Fibroblast of gingiva (primary cell): Measurements from ENCODE around the gene MET.
"Not testable (repeated sequence)": the region's sequence is repeated elsewhere in the genome, so short reads cannot be mapped to it uniquely, and the experiment has no call there.

Experiments
- DNase-seq: peaks from one replicate; pipeline ENCODE4 v3.0.0-alpha.2; 2011; ENCODE audit warnings: low read depth

The MET gene

DNA sequence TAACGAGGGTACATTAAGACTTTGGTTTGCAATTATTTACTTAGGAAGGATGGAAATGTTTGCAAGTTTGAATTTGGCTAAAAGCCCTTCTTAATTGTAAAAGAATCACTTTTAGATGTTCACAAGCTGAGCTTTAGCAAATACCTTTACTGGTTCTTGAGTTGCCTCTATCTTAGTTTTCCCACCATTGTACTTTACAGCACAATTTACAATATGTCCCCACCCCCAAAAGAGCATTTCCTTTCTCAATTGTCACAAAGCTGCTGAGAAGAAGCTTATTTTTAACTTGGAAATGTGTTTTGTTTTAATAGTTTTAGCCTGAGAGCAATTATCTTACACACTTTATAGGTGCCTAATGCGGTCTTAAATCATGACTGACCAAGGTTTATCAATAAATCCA lies 81.1 kb downstream of the MET start:
- DNase-seq = no peak

DNA sequence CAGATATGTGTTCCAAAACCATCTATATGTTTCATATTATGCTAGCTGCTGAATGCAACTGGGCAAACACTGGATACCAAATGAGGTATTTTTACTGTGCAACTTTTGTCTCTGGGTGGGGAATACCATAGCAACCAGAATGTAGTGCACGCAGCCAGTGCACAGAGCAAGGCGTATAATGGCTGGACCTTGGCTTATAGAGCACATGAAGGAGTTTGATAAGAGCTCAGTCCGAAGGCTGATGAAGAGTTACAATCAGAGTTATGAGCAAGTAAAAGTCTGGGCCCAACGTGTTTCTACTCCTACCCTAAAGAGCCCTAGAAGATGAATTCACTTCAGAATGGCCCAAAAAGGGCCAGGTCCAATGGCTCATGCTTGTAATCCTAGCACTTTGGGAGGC lies 82.2 kb downstream of the MET start:
- DNase-seq = no peak

DNA sequence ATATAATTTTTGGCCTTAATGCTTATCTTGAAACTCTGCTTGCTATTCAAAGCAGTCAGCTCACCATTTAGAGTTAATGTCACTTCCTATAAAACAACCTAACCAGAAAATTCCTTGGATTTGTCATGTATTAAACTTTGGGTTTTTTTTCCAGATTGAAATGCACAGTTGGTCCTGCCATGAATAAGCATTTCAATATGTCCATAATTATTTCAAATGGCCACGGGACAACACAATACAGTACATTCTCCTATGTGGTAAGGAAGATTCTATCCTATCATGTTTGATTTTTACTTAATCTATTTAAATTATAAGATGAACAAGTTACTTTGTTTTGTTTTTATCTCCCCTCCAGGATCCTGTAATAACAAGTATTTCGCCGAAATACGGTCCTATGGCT lies 85.3 kb downstream of the MET start:
- DNase-seq = no peak

DNA sequence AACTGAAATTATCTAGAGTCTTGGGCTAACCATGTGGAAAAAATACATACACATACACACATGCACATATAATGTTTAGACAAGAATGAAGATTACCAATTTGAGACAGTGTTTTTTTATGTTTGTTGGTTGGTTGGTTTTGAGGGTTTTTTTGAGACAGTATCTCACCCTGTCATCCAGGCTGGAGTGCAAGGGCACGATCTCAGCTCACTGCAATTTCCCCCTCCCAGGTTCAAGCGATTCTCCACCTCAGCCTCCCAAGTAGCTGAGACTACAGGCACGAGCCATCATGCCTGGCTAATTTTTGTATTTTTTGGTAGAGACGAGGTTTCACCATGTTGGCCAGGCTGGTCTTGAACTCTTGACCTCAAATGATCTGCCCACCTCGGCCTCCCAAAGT lies 87.6 kb downstream of the MET start:
- not testable (repeated sequence) for DNase-seq

DNA sequence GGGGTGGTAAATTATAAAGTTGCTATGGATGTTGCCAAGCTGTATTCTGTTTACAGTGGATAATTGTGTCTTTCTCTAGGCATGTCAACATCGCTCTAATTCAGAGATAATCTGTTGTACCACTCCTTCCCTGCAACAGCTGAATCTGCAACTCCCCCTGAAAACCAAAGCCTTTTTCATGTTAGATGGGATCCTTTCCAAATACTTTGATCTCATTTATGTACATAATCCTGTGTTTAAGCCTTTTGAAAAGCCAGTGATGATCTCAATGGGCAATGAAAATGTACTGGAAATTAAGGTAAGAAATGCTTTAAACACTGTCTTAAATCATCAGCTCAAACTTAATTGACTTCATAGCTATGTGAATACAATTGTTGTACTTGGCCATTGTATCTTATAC lies 91.0 kb downstream of the MET start:
- no peak for DNase-seq

DNA sequence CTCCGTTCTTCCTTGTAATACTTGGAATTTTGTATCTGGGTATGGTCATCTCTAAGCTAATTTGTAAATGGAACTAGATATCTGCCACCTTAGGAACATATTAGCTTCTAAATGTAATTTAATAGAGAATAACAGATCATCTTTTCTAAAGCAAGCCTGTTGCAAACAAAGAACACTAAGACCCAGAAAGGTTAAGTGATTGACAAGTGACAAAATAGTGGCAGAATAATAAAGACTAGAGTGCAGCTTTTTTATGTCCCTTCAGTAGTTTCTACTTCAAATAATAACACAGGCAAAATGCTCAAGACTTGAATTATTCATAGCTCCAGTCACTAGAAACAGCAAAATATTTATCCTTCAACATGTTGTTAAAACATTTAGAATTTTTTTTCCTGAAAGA lies 91.7 kb downstream of the MET start:
- no peak for DNase-seq

DNA sequence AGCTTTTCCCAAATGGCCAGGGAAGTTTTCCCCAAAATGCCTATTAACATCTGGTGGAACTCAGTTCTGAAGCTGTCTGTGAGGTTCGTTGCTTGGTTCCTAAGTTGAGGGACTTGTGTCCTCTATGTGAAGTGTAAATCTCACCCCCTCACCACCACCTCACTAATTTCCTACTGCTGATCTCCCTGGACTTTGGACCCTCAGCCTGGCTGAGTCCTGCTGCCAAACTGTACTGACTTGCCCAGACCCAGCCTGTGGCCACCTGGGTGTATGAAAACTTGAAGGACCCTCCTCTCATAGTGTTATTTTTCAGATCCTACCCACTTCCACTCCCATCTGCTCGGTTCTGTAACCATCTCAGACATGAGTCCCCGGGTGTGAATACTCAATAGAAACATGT lies 94.9 kb downstream of the MET start:
- DNase-seq = no peak

DNA sequence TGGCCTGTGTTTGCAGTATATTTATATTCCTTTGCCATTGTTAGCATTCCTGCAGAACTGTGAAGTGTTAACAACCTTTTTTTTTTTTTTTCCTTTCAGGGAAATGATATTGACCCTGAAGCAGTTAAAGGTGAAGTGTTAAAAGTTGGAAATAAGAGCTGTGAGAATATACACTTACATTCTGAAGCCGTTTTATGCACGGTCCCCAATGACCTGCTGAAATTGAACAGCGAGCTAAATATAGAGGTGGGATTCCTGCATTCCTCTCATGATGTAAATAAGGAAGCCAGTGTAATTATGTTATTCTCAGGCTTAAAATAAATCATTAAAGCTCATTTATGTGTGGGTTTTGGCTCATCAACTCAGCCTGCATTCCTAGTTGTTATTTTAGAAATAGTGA lies 97.5 kb downstream of the MET start:
- DNase-seq = no peak

DNA sequence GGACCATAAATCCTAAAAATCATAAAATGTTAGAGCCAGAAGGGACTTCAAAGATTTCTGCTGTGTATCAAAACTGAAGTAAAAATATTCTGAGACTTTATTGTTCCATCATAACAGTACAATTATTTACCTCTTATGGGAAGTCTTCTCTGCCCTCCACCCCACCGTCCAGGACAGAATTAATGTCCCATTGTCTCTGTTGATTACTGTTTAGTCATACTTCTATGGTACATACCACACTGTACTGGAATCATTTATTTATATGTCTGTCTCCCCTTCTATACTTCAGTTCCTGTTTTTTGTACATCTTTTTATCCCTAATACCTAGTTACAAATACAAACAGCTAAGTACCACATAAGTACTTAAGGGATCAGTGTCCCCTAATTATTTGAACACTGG lies 98.9 kb downstream of the MET start:
- DNase-seq = no peak

DNA sequence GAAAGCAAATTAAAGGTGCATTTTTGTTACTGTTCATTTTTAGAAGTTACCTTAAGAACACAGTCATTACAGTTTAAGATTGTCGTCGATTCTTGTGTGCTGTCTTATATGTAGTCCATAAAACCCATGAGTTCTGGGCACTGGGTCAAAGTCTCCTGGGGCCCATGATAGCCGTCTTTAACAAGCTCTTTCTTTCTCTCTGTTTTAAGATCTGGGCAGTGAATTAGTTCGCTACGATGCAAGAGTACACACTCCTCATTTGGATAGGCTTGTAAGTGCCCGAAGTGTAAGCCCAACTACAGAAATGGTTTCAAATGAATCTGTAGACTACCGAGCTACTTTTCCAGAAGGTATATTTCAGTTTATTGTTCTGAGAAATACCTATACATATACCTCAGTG lies 99.6 kb downstream of the MET start:
- no peak for DNase-seq

DNA sequence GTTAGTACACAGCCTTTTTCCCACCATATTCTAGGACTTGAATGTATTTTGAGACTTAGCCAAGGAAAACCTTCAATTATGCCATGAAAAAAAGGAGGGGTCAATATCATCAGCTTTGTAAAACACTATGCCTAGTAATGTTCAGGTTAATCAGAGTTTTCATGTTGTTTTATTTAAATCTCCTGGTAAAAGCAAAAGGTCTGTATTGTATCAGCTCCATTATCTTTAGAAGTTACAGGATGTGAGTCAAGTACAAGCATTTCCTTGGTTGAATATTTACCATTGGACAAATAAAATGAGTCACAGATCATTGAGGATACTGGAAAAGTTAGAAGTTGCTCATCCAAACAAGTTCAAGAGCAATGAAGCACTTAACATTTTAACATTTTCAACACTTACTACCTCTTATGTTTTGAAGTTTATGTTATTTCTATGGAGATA lies 100.4 kb downstream of the MET start:
- peak; percentile 16 for DNase-seq

DNA sequence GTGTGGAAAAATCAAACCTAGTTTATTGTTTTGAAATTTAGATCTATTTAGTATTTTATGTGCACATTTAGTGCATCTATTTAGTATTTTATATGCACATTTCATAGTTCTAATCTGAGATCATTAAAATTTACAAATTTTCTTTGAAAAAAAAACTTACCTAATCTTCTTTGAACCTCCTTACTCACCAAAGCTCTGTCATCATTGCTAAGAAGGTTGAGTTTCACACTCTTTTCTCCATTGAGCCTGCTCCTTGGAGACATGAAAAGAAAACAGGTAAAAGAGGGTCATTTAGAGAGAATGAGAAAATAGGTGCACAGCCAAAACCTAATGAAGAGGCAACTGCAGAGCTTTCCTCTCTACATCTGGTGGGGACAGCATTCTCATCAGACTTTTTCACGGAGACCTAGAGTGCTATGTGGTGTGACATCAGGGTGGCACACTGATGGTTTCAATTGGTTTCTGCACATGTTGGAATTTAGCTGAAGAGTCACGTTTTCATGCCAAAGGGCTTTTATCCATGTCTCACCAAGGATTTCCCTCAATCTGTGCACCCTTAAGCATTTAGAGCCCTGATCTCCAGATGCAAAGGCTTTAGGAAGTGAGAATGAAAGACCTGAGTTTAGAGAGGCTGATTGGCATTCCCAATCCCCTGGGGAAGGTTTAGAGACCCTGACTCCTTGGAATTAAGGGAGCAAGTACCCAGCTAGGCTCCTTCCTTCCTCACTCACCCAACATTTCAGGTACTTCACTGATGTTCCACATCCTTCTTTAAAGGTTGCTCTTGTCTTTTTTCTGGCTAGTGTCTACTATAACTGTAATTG lies 101.1 kb downstream of the MET start:
- no peak for DNase-seq

DNA sequence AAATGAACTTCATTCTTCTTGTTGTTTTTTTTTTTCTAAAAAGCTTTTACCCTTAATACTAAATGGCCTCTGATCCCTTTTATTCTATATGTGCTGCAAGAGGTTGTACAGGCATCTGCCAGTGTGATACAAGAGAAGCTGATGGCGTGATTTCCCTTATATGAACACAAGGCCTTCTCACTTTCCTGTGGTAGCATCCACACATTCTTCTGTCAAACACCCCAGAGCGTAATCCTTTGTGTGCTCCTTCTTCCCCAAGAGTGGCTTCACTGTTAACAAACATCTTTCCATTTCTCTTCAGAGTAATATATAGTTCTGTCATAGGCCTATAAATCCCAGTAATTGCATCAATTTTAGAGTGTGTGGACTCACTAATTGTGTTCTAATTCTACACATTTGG lies 104.0 kb downstream of the MET start:
- DNase-seq = no peak

DNA sequence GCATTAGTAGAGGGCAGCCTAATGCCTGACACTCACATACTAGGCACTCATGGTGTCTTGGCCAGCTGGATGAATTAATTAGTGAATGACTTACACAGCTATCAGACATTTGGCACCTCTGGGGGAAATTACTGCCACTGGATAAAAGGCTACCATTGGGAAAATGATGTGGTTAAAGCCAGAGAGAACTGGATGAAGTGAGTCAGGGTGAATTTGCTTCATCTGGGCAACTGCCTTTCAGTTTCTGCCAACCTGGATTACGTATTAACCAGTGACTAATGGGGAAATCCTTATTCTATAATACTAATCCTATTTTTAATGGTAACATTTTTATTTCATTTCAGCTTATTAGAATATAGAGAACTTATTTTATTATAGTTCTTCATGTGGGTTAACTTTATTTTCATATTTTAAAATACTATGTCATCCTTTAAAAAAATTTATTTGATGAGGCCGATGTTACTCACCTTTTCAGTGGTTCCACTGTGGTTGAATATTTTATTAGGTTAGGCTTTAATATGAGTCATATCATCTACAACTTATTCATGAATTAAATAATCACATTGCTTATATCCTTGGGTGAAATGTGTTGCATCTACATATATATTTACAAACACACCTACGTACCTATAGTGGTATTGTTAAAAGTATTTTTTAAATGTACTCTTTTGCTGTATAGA lies 104.8 kb downstream of the MET start:
- DNase-seq = peak; percentile 72

DNA sequence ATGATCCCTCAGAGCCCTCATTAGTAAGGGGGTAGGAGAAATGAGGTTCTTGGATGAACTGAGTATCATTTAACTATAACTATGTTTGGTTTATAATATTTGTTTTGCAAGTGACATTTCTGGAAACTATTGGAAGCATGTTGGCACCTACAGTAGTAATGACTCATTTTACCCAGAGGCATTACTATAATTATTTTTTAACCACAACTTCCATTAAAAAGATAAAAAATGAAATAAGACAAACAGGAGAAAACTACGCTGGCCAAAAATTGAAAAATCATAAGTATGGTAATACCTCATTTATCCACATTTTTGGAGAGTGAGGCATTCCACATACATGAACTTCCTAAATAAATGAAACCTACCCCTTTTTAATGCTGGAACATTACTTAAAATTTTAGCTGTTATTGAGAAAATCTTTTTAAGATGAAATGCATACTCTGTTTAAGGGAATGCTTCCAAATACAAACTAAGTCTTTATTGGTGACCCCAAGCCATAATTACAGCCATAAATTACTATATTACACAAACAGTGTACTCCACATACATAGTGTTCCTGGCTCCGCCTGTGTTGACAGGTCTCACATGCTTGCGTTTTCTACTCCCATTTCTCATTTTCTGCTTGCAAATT lies 105.8 kb downstream of the MET start:
- peak; percentile 78 for DNase-seq

DNA sequence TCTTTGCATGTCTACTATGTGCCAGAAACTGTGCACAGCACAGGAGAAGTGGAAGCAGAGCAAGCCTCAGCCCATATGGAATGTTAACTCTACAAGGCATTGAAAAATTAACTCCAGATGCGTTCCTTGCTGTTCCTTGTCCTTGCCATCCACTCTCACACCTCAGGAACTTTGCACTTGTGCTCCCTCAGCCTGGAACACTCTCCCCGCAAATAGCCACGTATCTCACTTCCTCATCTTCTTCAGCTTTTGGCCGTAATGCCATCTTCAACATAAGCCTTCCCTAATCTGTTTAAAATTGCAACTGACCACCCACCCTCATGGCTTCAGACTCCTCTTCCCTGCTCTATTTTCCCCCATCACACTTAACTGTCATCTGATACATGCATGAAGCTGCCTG lies 107.2 kb downstream of the MET start:
- no peak for DNase-seq

DNA sequence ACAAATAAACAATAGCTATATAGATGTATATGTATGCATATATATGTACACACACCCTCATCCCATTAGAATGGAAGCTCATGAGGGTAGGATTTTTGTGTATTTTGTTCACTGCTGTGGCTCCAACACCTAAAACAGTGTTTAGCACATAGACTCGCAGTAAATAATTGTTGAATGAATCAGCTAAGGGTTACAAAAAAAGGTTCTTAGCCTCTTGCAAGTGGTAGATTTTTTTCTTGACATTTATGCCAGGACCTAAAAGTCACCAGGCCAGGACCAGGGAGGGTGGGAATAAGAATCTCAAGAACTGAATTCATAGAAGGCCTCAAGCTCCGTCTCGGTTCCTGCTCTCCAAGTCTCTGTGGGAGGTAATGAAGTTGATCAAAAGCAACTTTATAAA lies 107.9 kb downstream of the MET start:
- no peak for DNase-seq

DNA sequence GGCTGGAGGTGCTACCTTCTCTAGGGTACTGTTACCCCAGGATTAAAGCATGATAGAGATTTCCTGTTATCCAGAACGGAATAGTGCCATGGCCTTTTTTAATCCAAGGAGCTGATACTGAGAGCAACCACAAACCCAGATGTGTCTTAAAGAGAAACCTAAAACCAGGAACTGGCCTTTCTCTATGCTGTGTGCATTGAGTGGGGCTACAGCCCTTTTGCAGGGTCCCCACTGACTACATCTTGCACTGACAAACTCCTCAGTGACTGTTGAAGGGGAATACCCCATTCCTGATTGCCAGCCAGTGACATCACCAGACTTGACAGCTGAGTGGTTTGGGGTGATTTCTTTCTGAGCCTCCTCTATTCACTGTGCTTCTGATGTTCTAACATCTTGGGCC lies 108.5 kb downstream of the MET start:
- no peak for DNase-seq

DNA sequence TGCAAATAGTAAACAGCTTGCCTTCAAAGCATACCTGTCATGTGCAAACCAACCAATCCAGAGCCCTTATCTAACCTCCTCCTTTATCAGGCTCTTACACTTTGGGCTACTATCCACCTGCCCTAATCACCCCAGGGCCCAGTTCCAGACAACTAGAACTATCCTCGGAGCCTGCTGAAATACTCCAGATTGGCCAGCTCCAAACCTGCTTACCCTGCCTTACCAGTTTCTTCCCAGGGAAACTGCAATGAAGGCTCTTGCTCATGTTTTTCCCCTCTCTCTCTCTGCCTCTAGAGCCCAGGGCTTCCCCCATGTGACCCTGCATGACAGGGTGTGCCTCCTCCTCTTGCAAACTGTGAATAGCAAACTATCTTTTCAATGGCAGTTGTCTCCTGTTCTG lies 109.0 kb downstream of the MET start:
- no peak for DNase-seq

DNA sequence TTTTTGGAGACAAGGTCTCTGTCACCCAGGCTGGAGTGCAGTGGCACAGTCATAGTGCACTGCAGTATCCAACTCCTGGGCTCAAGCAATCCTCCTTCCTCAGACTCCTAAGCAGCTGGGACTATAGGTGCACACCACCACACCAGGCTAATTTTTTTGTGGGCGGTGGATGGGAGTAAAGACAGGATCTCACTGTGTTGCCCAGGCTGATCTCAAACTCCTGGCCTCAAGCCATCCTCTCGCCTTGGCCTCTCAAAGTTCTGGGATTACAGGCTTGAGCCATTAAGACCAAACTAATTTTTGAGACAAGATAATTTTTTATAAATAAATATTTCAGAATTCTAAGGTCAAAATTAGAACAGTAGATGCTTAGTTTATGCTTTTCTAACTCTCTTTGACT lies 109.6 kb downstream of the MET start:
- DNase-seq = no peak

DNA sequence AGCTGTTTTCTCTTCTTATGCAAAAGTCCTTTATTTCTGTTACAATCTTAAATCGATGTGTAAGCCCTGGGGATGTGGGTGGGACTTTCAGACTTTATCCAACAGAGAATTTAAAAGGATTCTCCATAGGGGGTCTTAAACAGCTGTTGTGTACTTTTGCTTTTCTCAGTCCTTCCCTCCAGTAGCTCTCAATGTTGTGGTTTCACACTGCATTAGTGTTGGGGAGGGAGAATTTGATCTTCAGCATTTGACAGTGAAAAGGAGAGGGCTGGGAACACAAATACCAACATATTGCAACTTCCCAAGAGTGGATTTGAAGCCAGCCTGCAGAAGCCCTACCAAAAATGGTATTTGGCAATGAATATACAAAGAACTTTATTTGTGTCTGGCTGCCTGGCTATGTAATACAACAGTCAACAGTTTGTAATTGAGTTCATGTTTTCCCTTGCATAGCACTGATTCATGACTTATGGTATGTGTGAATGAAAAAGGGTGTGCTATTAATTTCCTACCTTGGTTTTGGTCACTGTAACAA lies 110.2 kb downstream of the MET start:
- peak; percentile 90 for DNase-seq

DNA sequence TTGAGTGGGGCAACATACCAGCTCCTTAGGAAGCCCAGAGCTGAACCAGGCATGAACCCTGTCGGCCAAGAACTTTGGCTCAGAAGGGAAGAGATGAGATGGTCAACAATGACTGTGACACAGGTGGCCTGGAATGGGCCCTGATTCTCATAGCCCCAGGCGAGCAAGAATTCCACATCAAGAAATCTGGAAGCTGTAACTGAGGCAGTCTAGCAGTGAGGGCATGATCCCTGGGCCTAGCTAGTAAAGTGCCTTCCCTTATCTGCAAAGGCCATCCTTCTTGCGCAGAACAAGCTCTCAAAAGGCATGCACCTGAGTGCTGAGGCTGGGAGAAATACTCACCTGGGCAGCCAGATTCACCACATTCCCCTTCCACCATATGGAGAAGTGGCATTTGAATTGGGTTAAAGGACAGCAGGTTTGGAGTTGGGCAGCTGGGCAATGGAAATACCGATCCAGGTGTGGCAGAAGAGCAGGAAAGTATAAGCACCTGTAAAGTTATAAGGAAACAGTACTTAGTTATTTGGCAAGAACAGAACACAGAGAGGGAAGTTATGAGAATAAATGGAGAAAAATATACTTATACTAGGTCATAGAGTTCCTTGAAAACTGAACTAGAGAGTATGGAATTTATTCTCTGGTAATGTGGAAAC lies 111.8 kb downstream of the MET start:
- no peak for DNase-seq

DNA sequence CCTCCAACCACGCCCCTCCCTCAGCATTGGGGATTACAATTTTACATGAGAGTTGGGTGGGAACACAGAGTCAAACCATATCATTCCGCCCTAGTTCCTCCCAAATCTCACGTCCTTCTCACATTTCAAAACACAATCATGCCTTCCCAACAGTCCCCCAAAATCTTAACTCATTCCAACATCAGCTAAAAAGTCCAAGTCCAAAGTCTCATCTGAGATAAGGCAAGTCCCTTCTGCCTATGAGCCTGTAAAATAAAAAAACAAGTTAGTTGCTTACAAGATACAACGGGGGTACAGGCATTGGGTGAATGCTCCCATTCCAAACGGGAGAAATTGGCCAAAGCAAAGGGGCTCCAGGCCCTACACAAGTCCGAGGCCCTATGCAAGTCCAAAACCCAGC lies 112.7 kb downstream of the MET start:
- DNase-seq = no peak
